ENCODE data around the gene TRANK1. TPM values are rescaled to one million over a fixed set of nuclear protein-coding genes. Genes with fewer than 3 reads are reported as not detected.

The TRANK1 gene
- total and polyA plus RNA-seq, 2 experiments from 2014 or later = 5.2 to 10.3 TPM

DNA sequence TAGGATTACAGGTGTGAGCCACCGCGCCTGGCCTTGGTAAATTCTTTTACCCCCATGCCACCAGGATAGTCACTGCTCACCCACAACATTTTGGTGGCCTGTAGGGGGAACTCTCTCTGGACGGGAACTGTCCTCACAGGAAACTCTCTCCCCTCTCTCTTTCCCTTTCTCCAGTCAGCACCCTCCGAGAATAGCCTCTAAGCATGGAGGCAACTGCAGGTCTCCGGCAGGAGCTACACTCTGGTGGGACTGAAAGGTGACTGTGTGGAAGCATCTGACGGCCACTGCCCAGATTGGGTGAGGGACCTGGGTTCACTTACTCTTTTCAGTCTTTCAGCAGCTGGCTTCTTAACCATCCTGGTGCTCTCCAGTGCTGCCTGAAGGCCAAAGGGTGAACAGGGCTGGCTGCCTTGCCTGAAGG, 21.3 kb downstream of the TRANK1 start:
- WGBS, 2 experiments (ENCODE audit: low coverage in 1 of 2, low lambda C conversion rate in 2 of 2, missing lambda C conversion rate in 2 of 2) = 76 to 83% methylated on average over 6 of the region's 6 CpGs
- no peaks in the 10 kb centered on the region for H3K27me3 ChIP-seq (replicated peaks; ENCODE audit: insufficient read depth)
- H3K9ac ChIP-seq = no peak overlapping the region
- TF ChIP-seq EZH2 (IDR thresholded peaks at IDR 0.05; ENCODE audit: insufficient read depth, poor library complexity, severe bottlenecking) (no peak), EZH2phosphoT487 (IDR thresholded peaks at IDR 0.05; ENCODE audit: insufficient read depth, low read depth) (no peak)
- in situ Hi-C loops (cut with MboI) = no loop called here
- no peaks in the 10 kb centered on the region for H3K4me1 ChIP-seq (ENCODE audit: insufficient read depth)
- H3K79me2 ChIP-seq (ENCODE audit: insufficient read depth) = no peaks in the 10 kb centered on the region
- H3K4me2 ChIP-seq (ENCODE audit: unreplicated experiment) = no peak overlapping the region
- H3K4me3 ChIP-seq = no peak overlapping the region
- H3K36me3 ChIP-seq (ENCODE audit: low read depth) = no peaks in the 10 kb centered on the region
- no peak overlapping the region for H2AFZ ChIP-seq
- H3F3A ChIP-seq (ENCODE audit: insufficient read depth) = no peaks in the 10 kb centered on the region
- H3K27ac ChIP-seq = no peak overlapping the region
- no peak for DNase-seq
- no peaks in the 10 kb centered on the region for H3K9me3 ChIP-seq (ENCODE audit: low read depth)
- no peaks in the 10 kb centered on the region for H3K9me2 ChIP-seq (ENCODE audit: insufficient read depth)
- H4K20me1 ChIP-seq (ENCODE audit: insufficient read depth) = no peaks in the 10 kb centered on the region

DNA sequence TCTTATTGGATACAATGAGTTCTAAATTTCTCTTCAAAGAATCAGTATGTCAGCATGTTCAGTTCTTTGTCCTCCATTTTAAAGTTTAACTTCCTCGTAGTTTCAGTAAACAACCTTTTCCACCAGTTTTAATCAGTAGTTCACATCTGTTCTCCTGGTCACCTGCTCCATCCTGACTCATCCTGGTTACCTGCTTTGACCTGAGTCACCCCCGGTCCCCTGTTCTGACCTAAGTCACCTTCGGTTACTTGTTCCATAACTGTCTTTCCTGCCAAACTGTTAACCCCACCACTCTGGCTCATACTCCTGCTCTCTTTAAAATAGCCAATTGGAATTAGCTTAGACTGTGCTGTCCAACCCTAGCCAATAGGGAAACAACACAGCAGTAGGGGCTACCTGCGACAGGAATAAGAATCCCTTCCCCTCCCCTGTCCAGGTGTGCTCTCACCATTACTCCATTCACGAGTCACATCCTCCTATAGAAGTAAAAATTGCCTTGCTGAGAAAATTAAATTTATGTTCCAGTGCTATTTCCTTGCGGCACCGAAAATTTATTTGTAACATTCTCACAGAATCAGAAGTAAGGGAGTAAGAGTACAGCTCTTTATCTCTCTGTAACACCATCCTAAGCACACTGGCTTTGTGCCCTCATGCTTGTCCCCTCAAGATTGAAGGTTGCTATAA, 23.8 kb downstream of the TRANK1 start:
- H3K27ac ChIP-seq = no peak overlapping the region
- WGBS, 2 experiments (ENCODE audit: low coverage in 1 of 2, low lambda C conversion rate in 2 of 2, missing lambda C conversion rate in 2 of 2) = 93 to 95% methylated on average over 7 of the region's 7 CpGs
- H3K36me3 ChIP-seq (ENCODE audit: low read depth) = no peaks in the 10 kb centered on the region
- H3K4me2 ChIP-seq (ENCODE audit: unreplicated experiment) = no peak overlapping the region
- no peaks in the 10 kb centered on the region for H3K9me3 ChIP-seq (ENCODE audit: low read depth)
- H3K27me3 ChIP-seq (replicated peaks; ENCODE audit: insufficient read depth) = no peaks in the 10 kb centered on the region
- no peaks in the 10 kb centered on the region for H3K79me2 ChIP-seq (ENCODE audit: insufficient read depth)
- no peaks in the 10 kb centered on the region for H4K20me1 ChIP-seq (ENCODE audit: insufficient read depth)
- TF ChIP-seq EZH2phosphoT487 (IDR thresholded peaks at IDR 0.05; ENCODE audit: insufficient read depth, low read depth) = no peak
- TF ChIP-seq EZH2 (IDR thresholded peaks at IDR 0.05; ENCODE audit: insufficient read depth, poor library complexity, severe bottlenecking) = no peak
- no peak overlapping the region for H3K4me3 ChIP-seq
- no peaks in the 10 kb centered on the region for H3F3A ChIP-seq (ENCODE audit: insufficient read depth)
- no peaks in the 10 kb centered on the region for H3K9me2 ChIP-seq (ENCODE audit: insufficient read depth)
- in situ Hi-C loops (cut with MboI) = no loop called here
- no peaks in the 10 kb centered on the region for H3K4me1 ChIP-seq (ENCODE audit: insufficient read depth)
- no peak overlapping the region for H3K9ac ChIP-seq
- no peak for DNase-seq
- no peak overlapping the region for H2AFZ ChIP-seq

DNA sequence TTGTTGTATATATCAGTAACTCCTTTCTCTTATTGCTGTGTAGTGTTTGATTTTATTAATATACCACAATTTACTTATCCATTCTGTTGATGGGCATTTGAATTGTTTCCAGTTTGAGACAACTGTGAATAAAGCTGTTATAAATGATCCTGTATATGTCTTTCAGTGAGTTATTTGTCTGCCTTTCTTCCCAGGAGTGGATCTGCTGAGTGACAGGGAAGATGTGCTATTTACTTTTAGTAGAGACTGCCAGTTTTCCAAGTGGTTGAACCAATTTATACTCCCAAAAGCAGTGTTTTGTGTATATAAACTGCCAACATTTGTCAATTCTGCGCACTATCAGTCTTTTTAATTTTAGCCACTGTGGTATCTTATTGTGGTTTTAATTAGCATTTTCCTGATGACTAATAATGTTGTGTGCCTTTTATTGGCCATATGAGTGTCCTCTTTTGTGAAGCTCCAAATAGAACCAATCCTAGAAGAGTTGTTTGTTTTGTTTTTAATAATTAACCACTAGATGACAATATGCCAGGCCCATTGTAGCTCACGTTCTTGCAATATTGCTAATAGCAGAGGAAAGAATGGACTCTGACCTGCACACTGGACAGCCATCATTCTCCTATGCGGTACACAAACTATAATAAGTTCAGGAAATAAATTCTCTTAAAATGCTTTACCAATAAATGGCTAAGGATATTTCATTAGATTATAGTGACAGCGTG, 25.3 kb downstream of the TRANK1 start:
- Histone ChIP-seq H3K4me2 (ENCODE audit: unreplicated experiment) (no peak overlapping the region), H3F3A (ENCODE audit: insufficient read depth) (no peaks in the 10 kb centered on the region), H3K27me3 (replicated peaks; ENCODE audit: insufficient read depth) (no peaks in the 10 kb centered on the region), H4K20me1 (ENCODE audit: insufficient read depth) (no peaks in the 10 kb centered on the region), H3K4me3 (no peak overlapping the region), H3K36me3 (ENCODE audit: low read depth) (no peaks in the 10 kb centered on the region), H3K9me2 (ENCODE audit: insufficient read depth) (no peaks in the 10 kb centered on the region), H3K79me2 (ENCODE audit: insufficient read depth) (no peaks in the 10 kb centered on the region), H3K9ac (no peak overlapping the region), H3K27ac (no peak overlapping the region), H2AFZ (no peak overlapping the region), H3K9me3 (ENCODE audit: low read depth) (no peaks in the 10 kb centered on the region), H3K4me1 (ENCODE audit: insufficient read depth) (no peaks in the 10 kb centered on the region)
- no peak for DNase-seq
- in situ Hi-C loops (cut with MboI) = no loop called here
- WGBS, 2 experiments (ENCODE audit: low coverage in 1 of 2, low lambda C conversion rate in 2 of 2, missing lambda C conversion rate in 2 of 2) = 93 to 96% methylated on average over 4 of the region's 4 CpGs
- TF ChIP-seq EZH2phosphoT487 (IDR thresholded peaks at IDR 0.05; ENCODE audit: insufficient read depth, low read depth) = no peak
- no peak for TF ChIP-seq EZH2 (IDR thresholded peaks at IDR 0.05; ENCODE audit: insufficient read depth, poor library complexity, severe bottlenecking)

DNA sequence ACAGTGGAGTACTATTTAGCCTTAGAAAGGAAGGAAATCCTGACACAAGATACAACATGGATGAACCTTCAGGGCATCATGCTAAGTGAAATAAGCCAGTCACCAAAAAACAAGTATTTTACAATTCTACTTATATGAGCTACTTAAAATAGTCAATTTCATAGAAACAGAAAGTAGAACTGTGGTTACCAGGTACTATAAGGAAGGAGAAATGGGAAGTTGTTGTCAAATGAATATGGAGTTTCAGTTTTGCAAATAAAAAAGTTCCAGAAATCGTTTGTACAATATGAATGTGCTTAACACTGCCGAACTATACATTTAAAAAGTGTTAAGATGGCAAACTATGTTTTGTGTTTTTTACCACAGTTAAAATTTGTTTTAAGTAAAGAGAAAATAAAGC, 26.8 kb downstream of the TRANK1 start:
- Histone ChIP-seq H3K4me3 (no peak overlapping the region), H3K9ac (no peak overlapping the region), H3K9me3 (ENCODE audit: low read depth) (no peaks in the 10 kb centered on the region), H2AFZ (no peak overlapping the region), H3K9me2 (ENCODE audit: insufficient read depth) (no peaks in the 10 kb centered on the region), H3K27me3 (replicated peaks; ENCODE audit: insufficient read depth) (no peaks in the 10 kb centered on the region), H3K79me2 (ENCODE audit: insufficient read depth) (no peaks in the 10 kb centered on the region), H3K36me3 (ENCODE audit: low read depth) (no peaks in the 10 kb centered on the region), H3K4me2 (ENCODE audit: unreplicated experiment) (no peak overlapping the region), H3F3A (ENCODE audit: insufficient read depth) (no peaks in the 10 kb centered on the region), H3K4me1 (ENCODE audit: insufficient read depth) (no peaks in the 10 kb centered on the region), H3K27ac (no peak overlapping the region), H4K20me1 (ENCODE audit: insufficient read depth) (no peaks in the 10 kb centered on the region)
- TF ChIP-seq EZH2phosphoT487 (IDR thresholded peaks at IDR 0.05; ENCODE audit: insufficient read depth, low read depth) = no peak
- TF ChIP-seq EZH2 (IDR thresholded peaks at IDR 0.05; ENCODE audit: insufficient read depth, poor library complexity, severe bottlenecking) = no peak
- in situ Hi-C loops (cut with MboI) = no loop called here
- no peak for DNase-seq
- 96 to 97% methylated on average over 2 of the region's 2 CpGs for WGBS, 2 experiments (ENCODE audit: low coverage in 1 of 2, low lambda C conversion rate in 2 of 2, missing lambda C conversion rate in 2 of 2)
